ENCODE data around the gene FGF14.

The FGF14 gene

GRCh38 chr13:102302534-102302933, 99.3 kb downstream of the FGF14 start:
- no peak for DNase-seq

GRCh38 chr13:102300379-102300778, 101.5 kb downstream of the FGF14 start:
- DNase-seq = no peak

- DNase-seq = no peak
These were observed 102.5 kb downstream of the FGF14 start for GRCh38 chr13:102299366-102299765.

GRCh38 chr13:102298051-102298450, 103.8 kb downstream of the FGF14 start:
- no peak for DNase-seq

- DNase-seq = no peak
These were observed 106.4 kb downstream of the FGF14 start for GRCh38 chr13:102295316-102296048.

GRCh38 chr13:102294407-102295018, 107.3 kb downstream of the FGF14 start:
- DNase-seq = no peak

GRCh38 chr13:102293723-102294122, 108.1 kb downstream of the FGF14 start:
- no peak for DNase-seq

GRCh38 chr13:102291587-102292218, 110.1 kb downstream of the FGF14 start:
- no peak for DNase-seq

GRCh38 chr13:102289606-102290005, 112.2 kb downstream of the FGF14 start:
- DNase-seq = no peak

GRCh38 chr13:102286326-102286725, 115.5 kb downstream of the FGF14 start:
- no peak for DNase-seq

GRCh38 chr13:102280366-102280765, 121.5 kb downstream of the FGF14 start:
- DNase-seq = no peak

- no peak for DNase-seq
These were observed 124.6 kb downstream of the FGF14 start for GRCh38 chr13:102277286-102277685.

- DNase-seq = no peak
These were observed 125.4 kb downstream of the FGF14 start for GRCh38 chr13:102276404-102276803.

GRCh38 chr13:102275969-102276368, 125.9 kb downstream of the FGF14 start:
- no peak for DNase-seq

- no peak for DNase-seq
These were observed 128.7 kb downstream of the FGF14 start for GRCh38 chr13:102273111-102273510.

GRCh38 chr13:102267191-102267590, 134.7 kb downstream of the FGF14 start:
- DNase-seq = no peak

GRCh38 chr13:102261809-102262208, 140.0 kb downstream of the FGF14 start:
- DNase-seq = no peak

GRCh38 chr13:102261316-102261715, 140.5 kb downstream of the FGF14 start:
- DNase-seq = no peak

- DNase-seq = no peak
These were observed 141.6 kb downstream of the FGF14 start for GRCh38 chr13:102260256-102260655.

- DNase-seq = no peak
These were observed 146.4 kb downstream of the FGF14 start for GRCh38 chr13:102255409-102255808.

- DNase-seq = no peak
These were observed 150.0 kb downstream of the FGF14 start for GRCh38 chr13:102251817-102252216.

GRCh38 chr13:102250448-102250847, 151.4 kb downstream of the FGF14 start:
- DNase-seq = no peak

- DNase-seq = no peak
These were observed 157.1 kb downstream of the FGF14 start for GRCh38 chr13:102244607-102245227.

- DNase-seq = no peak
These were observed 161.7 kb downstream of the FGF14 start for GRCh38 chr13:102240110-102240509.

Measured in NK-92 treated with Interleukin-12 subunit alpha and Interleukin-12 subunit beta, amount 100 ng/mL, for 24 hours (cell line).